SK-N-MC (cell line): ENCODE data around the gene FAM136A.

Source experiments
- DNase-seq: peaks from one replicate; pipeline ENCODE4 v3.0.0-alpha.2; 2011; ENCODE audit warnings: low read depth, low spot score
- H3K27ac ChIP-seq: fragments of 200-600 bp; sonication (generic); 2 replicates; pipeline ENCODE4 v1.5.1; 2016; ENCODE audit warnings: mixed run types
- H3K36me3 ChIP-seq: fragments of 200-600 bp; sonication (generic); 2 replicates; pipeline ENCODE4 v1.6.1; 2017; ENCODE audit warnings: antibody characterized with exemption, low read length, mixed read lengths; ENCODE audit not compliant: insufficient read depth
- H3K4me3 ChIP-seq: fragments of 200-600 bp; sonication (generic); 2 replicates; pipeline ENCODE4 v1.5.1; 2016
- H3K9ac ChIP-seq: fragments of 200-600 bp; sonication (generic); 2 replicates; pipeline ENCODE4 v1.8.0; 2017; ENCODE audit warnings: mixed run types, mixed read lengths; ENCODE audit not compliant: insufficient read length
- H3K9me3 ChIP-seq: fragments of 200-600 bp; sonication (generic); 2 replicates; pipeline ENCODE4 v1.6.1; 2017; ENCODE audit warnings: low read depth, mild to moderate bottlenecking, antibody characterized with exemption, low read length, moderate library complexity, mixed read lengths
- EZH2 ChIP-seq: fragments of 200-600 bp; sonication (generic); IDR thresholded peaks from one replicate; pipeline ENCODE4 v1.6.1; 2017; ENCODE audit warnings: antibody characterized with exemption
- FOXP2 ChIP-seq: optimal IDR thresholded peaks from 2 replicates; pipeline ENCODE3; 2011; ENCODE audit warnings: mild to moderate bottlenecking, moderate library complexity; ENCODE audit not compliant: insufficient read depth; ENCODE audit errors: extremely low read length, control extremely low read depth
- POLR2AphosphoS5 ChIP-seq: IDR thresholded peaks from 2 replicates; pipeline ENCODE4 v1.6.1; 2012; ENCODE audit warnings: mild to moderate bottlenecking, low read depth, low read length, borderline replicate concordance

The FAM136A gene

DNA sequence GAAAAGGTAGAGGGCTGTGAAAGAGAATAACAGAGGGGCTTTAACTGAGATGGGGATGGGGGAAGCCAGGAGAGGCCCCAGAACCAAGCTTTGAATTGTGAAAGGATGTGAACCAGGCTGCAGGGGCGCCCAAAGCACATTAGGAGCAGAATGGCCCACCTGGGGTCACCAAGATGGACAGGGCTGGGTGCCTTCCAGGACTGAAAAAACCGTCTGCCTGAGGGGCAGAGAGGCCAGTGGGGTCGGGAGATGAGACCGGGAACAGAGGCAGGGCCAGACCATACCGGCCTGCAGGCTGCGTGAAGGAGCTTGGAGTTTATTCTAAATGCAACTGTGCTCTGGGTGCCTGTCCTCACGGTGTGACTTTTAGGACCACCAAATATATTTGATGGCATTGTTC, 29.1 kb upstream of the FAM136A start:
- TF ChIP-seq POLR2AphosphoS5 (no peak), EZH2 (no peak), FOXP2 (no peak)
- H3K27ac ChIP-seq: no peak overlapping the region
- H3K9me3 ChIP-seq: no peaks in the 10 kb centered on the region
- no peak overlapping the region for H3K4me3 ChIP-seq
- DNase-seq: no peak
- H3K36me3 ChIP-seq: no peaks in the 10 kb centered on the region
- H3K9ac ChIP-seq: no peak overlapping the region

DNA sequence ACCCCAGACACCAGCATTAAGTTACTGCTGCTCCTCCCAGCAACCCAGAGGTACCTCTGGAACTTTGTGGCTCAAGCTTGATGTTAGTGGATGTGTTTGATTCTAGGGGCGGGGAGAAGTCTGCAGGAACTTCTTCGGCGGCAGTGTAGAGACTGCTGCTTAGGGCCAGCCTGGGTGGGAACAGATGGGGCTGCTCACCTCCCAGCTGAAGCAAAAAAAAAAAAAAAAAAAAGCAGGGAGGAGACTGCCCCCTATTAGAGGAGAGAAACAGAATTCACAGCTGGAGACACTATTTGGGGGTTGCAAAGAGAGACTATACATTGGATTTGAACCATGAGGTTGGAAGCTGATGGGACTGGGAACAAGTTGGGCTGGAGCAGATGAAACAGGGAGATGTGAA, 28.6 kb upstream of the FAM136A start:
- no peak overlapping the region for H3K4me3 ChIP-seq

GRCh38 chr2:70328921-70329561, 27.2 kb upstream of the FAM136A start:
- H3K9ac ChIP-seq: no peak overlapping the region
- H3K27ac ChIP-seq: no peak overlapping the region
- no peak overlapping the region for H3K4me3 ChIP-seq

More for the DNA sequence above, 28.6 kb upstream of the FAM136A start:
- Histone ChIP-seq H3K9me3 (no peaks in the 10 kb centered on the region), H3K36me3 (no peaks in the 10 kb centered on the region), H3K9ac (no peak overlapping the region), H3K27ac (no peak overlapping the region)
- TF ChIP-seq EZH2 (no peak), POLR2AphosphoS5 (no peak), FOXP2 (no peak)
- no peak for DNase-seq

GRCh38 chr2:70325875-70326274, 24.0 kb upstream of the FAM136A start:
- H3K36me3 ChIP-seq: no peaks in the 10 kb centered on the region
- TF ChIP-seq EZH2: no peak
- TF ChIP-seq POLR2AphosphoS5: no peak
- TF ChIP-seq FOXP2: no peak
- no peak overlapping the region for H3K9ac ChIP-seq
- no peak overlapping the region for H3K4me3 ChIP-seq
- H3K27ac ChIP-seq: no peak overlapping the region
- DNase-seq: no peak
- no peaks in the 10 kb centered on the region for H3K9me3 ChIP-seq

More at GRCh38 chr2:70328921-70329561, 27.2 kb upstream of the FAM136A start:
- TF ChIP-seq EZH2 (no peak), POLR2AphosphoS5 (no peak), FOXP2 (no peak)
- no peak for DNase-seq
- no peaks in the 10 kb centered on the region for H3K9me3 ChIP-seq
- no peaks in the 10 kb centered on the region for H3K36me3 ChIP-seq

- no peak overlapping the region for H3K9ac ChIP-seq
- TF ChIP-seq EZH2: no peak
- no peak for TF ChIP-seq FOXP2
- no peak for TF ChIP-seq POLR2AphosphoS5
- H3K36me3 ChIP-seq: no peaks in the 10 kb centered on the region
- no peak overlapping the region for H3K4me3 ChIP-seq
- DNase-seq: no peak
- no peak overlapping the region for H3K27ac ChIP-seq
- no peaks in the 10 kb centered on the region for H3K9me3 ChIP-seq
Observed at GRCh38 chr2:70322518-70322917, 20.7 kb upstream of the FAM136A start.

DNA sequence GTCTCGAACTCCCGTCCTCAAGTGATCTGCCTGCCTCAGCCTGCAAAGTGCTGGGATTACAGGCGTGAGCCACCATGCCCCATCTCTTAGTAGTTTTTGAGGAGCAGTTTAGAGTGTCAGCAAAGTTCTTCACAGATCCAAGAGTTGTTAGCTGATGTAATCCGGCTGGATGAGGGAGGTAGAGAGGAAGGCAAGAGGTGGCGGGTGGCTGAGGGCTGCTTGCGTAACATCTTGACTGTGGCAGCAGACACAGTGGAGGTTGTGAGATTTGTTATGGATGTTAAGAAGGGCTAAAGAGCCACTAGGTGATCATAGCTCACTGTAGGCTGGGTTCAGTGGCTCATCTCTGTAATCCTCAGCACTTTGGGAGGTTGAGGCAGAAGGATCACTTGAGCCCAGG, 19.5 kb upstream of the FAM136A start:
- no peaks in the 10 kb centered on the region for H3K36me3 ChIP-seq
- TF ChIP-seq EZH2: no peak
- no peak for TF ChIP-seq FOXP2
- no peak overlapping the region for H3K4me3 ChIP-seq
- no peak for DNase-seq
- H3K9me3 ChIP-seq: no peaks in the 10 kb centered on the region
- H3K27ac ChIP-seq: no peak overlapping the region
- H3K9ac ChIP-seq: no peak overlapping the region

GRCh38 chr2:70314640-70315039, 12.8 kb upstream of the FAM136A start:
- no peaks in the 10 kb centered on the region for H3K36me3 ChIP-seq
- no peak overlapping the region for H3K9ac ChIP-seq
- TF ChIP-seq FOXP2 (no peak), POLR2AphosphoS5 (no peak), EZH2 (no peak)
- DNase-seq: no peak
- no peak overlapping the region for H3K4me3 ChIP-seq
- no peaks in the 10 kb centered on the region for H3K9me3 ChIP-seq
- H3K27ac ChIP-seq: no peak overlapping the region

DNA sequence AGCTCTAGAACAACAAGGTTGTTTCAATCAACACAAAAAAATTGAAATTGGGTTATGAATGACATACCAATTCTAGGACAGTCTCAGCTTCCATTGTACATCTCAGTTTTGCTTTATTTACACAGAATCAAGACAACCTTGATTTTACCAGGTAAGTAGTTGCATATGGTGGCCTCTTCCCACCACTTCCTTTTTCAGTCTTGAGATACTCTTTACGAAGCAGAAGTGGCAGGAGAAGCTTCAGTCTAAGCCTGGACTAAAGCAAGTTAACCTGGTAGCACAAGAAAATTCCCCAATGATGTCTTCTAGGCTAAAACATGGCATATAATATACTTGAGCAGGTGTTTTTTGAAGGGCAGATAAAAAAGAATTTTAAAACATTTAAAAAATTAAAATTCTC, 10.7 kb upstream of the FAM136A start:
- Histone ChIP-seq H3K36me3 (no peaks in the 10 kb centered on the region), H3K27ac (no peak overlapping the region), H3K9me3 (no peaks in the 10 kb centered on the region), H3K9ac (no peak overlapping the region), H3K4me3 (no peak overlapping the region)
- DNase-seq: no peak
- TF ChIP-seq FOXP2: no peak
- no peak for TF ChIP-seq EZH2

- no peak for DNase-seq
- Histone ChIP-seq H3K27ac (no peak overlapping the region), H3K4me3 (no peak overlapping the region), H3K36me3 (no peaks in the 10 kb centered on the region), H3K9me3 (no peaks in the 10 kb centered on the region), H3K9ac (no peak overlapping the region)
- TF ChIP-seq POLR2AphosphoS5 (no peak), EZH2 (no peak), FOXP2 (no peak)
Observed at GRCh38 chr2:70310899-70311298, 9.0 kb upstream of the FAM136A start.
